AG04450 (cell line): ENCODE measurements around the gene EPHA3. TPM values are rescaled to one million over a fixed set of nuclear protein-coding genes. Genes with fewer than 3 reads are reported as not detected.

ENCODE experiments used
- CTCF ChIA-PET: fragments of 300-600, 350-600 bp; formaldehyde crosslinking; extraction: SDS; loops from one replicate; lab custom pipeline; 2022; ENCODE audit warnings: antibody characterized with exemption, inconsistent platforms; lab: Charles Lee
- POLR2A ChIA-PET: fragments of 350-600 bp; formaldehyde crosslinking; extraction: SDS; loops from one replicate; lab custom pipeline; 2021; ENCODE audit warnings: antibody characterized with exemption, inconsistent platforms; lab: Yijun Ruan, JAX
- DNase-seq: peaks from one replicate; pipeline ENCODE4 v3.0.0-alpha.2; 2011; ENCODE audit warnings: low read depth, low spot score
- H3K27ac ChIP-seq: one replicate; pipeline ENCODE4 v1.5.1; 2012; ENCODE audit warnings: low read depth, low read length, control low read depth
- H3K27me3 ChIP-seq: one replicate; pipeline ENCODE4 v1.6.0; 2012; ENCODE audit warnings: low read length; ENCODE audit not compliant: control insufficient read depth, insufficient read depth
- H3K4me3 ChIP-seq: 2 replicates; pipeline ENCODE4 v1.5.1; 2011; ENCODE audit warnings: mild to moderate bottlenecking, low read depth, low read length, control low read depth
- H3K9me3 ChIP-seq: 2 replicates; pipeline ENCODE4 v1.5.1; 2012; ENCODE audit warnings: low read length; ENCODE audit not compliant: control insufficient read depth, insufficient read depth
- polyA plus RNA-seq: library from polyadenylated mRNA; depleted of rRNA; stranded (reverse); fragments of >200 nt; gene quantifications from 2 replicates; pipeline ENCODE4 v1.2.3, GENCODE V29; 2011
- TF ChIP-seq, protein P1 (sequence below): IDR thresholded peaks from 2 replicates; pipeline ENCODE4 v1.5.1; 2011; ENCODE audit warnings: low read depth, low read length, control low read depth, inconsistent platforms

Gene EPHA3
- polyA plus RNA-seq, 1 experiment: 0.04 TPM

DNA sequence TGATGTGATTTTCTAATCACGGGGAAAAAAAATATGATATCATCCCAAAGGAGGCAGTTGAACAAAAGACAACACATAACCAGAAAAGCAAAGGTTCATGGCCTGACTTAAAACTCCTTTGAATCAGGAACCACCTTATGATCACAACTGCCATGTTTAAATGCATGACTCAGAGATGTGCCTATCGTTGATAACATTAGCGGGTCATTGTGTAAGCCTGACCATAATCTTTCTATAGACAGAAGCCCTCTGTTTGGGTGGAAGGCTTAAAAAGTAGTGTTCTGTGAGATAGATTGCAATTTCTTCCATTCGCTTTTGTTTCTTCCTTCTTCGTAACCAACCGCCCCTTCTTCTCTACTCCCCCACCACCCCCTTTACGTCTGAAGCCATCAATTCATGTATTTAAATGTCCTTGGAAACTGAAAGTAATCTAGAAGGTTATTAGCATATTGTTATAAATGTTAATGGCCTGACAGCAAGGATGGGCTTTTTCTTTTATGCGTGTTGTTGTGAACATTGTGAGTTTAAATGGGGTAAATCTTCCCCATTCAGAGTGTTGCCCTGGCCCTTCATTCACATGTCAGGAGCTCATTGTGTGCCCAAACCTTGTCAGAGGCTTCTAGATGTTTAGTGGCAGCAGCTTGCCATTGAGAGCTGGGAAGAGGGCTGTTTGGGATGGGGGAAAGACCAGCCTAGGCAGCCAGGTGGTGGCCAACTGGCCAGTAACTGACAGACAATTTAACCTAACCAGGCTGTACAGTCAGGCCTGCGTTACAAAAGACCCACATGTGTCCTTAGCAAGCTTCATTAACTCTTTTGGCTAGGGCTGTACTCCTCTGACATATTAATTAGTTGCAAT is 64.5 kb downstream of the EPHA3 start:
- Histone ChIP-seq H3K9me3 (no peaks in the 10 kb centered on the region), H3K4me3 (no peak overlapping the region), H3K27ac (no peak overlapping the region), H3K27me3 (no peaks in the 10 kb centered on the region)
- DNase-seq: no peak
- TF ChIP-seq, protein P1, sequence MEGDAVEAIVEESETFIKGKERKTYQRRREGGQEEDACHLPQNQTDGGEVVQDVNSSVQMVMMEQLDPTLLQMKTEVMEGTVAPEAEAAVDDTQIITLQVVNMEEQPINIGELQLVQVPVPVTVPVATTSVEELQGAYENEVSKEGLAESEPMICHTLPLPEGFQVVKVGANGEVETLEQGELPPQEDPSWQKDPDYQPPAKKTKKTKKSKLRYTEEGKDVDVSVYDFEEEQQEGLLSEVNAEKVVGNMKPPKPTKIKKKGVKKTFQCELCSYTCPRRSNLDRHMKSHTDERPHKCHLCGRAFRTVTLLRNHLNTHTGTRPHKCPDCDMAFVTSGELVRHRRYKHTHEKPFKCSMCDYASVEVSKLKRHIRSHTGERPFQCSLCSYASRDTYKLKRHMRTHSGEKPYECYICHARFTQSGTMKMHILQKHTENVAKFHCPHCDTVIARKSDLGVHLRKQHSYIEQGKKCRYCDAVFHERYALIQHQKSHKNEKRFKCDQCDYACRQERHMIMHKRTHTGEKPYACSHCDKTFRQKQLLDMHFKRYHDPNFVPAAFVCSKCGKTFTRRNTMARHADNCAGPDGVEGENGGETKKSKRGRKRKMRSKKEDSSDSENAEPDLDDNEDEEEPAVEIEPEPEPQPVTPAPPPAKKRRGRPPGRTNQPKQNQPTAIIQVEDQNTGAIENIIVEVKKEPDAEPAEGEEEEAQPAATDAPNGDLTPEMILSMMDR: no peak
- POLR2A ChIA-PET: no interaction called here
- CTCF ChIA-PET: no interaction called here

DNA sequence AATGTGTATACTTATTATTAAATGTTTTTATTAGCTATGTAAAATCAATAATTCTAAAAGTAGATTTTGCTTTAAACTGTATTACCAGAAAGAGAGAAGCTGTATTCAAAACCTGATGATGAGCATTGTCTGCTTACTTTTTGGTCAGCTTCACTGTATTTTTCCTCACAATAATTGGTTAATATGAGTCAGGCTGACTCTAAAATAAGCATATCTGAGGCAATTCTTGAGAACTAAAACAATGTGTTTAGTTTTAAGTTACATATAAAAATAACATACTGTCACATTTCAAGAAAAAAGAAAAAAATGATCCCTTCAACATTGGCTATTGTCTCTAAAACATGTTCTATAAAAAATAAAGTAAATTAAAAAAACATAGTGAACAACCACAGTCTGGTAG is 66.1 kb downstream of the EPHA3 start:
- Histone ChIP-seq H3K9me3 (no peaks in the 10 kb centered on the region), H3K4me3 (no peak overlapping the region), H3K27ac (no peak overlapping the region), H3K27me3 (no peaks in the 10 kb centered on the region)
- ChIA-PET CTCF (no interaction called here), POLR2A (no interaction called here)
- DNase-seq: no peak
- TF ChIP-seq, protein P1: no peak

DNA sequence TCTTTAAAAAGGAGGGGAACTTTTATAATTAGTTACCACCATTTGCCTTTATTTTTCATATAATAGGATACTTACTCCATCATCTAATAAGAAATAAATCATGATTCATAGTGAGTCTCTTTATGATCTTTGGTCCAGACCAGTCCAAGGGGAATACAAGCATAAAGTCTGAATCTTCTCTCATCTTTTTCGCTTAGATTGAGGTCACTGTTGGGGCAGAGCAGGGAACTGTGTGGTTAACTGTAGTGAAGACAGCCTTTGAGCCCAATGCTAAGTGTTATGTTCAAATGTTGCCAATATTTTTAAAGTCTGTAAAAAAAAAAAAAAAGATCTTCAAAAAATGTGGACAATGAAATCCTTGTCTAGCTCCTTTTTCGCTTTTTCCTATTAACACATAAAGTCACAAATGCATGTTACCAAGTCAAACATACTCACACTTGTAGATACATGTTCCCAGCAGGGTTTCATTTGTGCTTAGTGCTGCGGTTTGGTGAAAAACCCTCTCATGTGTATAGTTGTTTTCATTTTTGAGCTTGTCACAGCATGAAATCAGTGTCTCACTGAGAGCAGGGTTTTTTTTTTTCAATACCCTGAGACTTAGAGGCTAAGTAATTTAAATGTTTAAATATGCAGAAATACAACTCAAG is 72.1 kb downstream of the EPHA3 start:
- Histone ChIP-seq H3K27ac (no peak overlapping the region), H3K27me3 (no peaks in the 10 kb centered on the region), H3K4me3 (no peak overlapping the region), H3K9me3 (no peaks in the 10 kb centered on the region)
- ChIA-PET CTCF (interaction anchor here (0.7 kb wide), 1 partner anchor 513 kb away, joined by 3 read pairs; no protein-coding TSS in a partner anchor), POLR2A (no interaction called here)
- DNase-seq: no peak
- TF ChIP-seq, protein P1: no peak

DNA sequence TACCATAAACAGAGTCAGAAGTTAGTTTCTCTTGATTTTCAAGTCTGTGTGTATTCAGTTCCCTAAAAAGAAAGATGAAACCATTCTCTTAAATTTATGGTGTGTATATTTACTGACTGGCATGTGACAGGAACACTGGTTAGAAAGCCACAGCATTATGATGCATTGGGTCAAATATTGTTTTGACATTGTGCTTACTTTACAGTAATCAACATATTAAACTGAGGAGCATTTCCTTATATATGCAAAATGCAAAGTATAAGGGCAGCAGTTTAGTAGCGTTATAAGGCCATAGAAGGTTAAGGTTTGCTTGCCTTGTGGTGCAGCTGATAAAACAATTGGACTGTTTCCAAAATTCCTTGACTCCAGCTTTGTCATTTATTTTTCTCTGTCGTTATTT is 72.9 kb downstream of the EPHA3 start:
- Histone ChIP-seq H3K27me3 (no peaks in the 10 kb centered on the region), H3K4me3 (no peak overlapping the region), H3K9me3 (no peaks in the 10 kb centered on the region), H3K27ac (no peak overlapping the region)
- ChIA-PET CTCF (no interaction called here), POLR2A (no interaction called here)
- TF ChIP-seq, protein P1: no peak
- no peak for DNase-seq

DNA sequence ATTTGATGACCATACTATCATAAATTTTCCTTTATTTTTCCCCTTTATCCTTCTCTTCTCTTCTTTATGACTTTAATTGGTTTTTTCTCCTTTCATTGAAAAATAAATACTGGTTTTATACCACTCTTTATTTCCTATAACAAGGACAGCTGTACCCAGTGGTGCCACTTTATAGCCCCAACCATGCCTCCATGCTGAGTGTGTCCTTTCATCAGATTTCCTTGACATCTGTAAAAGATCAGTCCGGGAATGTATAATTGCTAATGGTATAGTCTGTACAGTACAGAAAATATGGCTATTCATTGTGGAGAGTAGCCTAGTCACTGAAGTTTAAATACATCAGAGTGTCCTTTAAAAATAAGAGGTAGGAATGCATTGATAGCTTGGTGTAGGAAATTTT is 74.6 kb downstream of the EPHA3 start:
- POLR2A ChIA-PET: no interaction called here
- Histone ChIP-seq H3K9me3 (no peaks in the 10 kb centered on the region), H3K4me3 (no peak overlapping the region), H3K27me3 (no peaks in the 10 kb centered on the region), H3K27ac (no peak overlapping the region)
- DNase-seq: no peak
- CTCF ChIA-PET: interaction anchor here (0.6 kb wide), 1 partner anchor 155 kb away, joined by 3 read pairs; no protein-coding TSS in a partner anchor
- TF ChIP-seq, protein P1: no peak
